Mesendoderm (in vitro differentiated cells): ENCODE measurements around the gene ERF.

Experiments used
- DNase-seq: peaks from one replicate; pipeline ENCODE4 v3.0.0; 2013
- H2AK5ac ChIP-seq: 2 replicates; pipeline ENCODE4 v1.6.1; 2013; ENCODE audit warnings: low read length, inconsistent platforms
- H2BK120ac ChIP-seq: 2 replicates; pipeline ENCODE4 v1.6.1; 2013; ENCODE audit warnings: low read depth, mild to moderate bottlenecking, low read length, moderate library complexity, mixed read lengths
- H2BK15ac ChIP-seq: replicated peaks from 2 replicates; pipeline ENCODE4 v1.6.1; 2013; ENCODE audit warnings: low read depth, mild to moderate bottlenecking, moderate library complexity
- H2BK5ac ChIP-seq: 2 replicates; pipeline ENCODE4 v1.6.1; 2013; ENCODE audit warnings: low read length, inconsistent platforms
- H3K18ac ChIP-seq: 2 replicates; pipeline ENCODE4 v1.6.1; 2013; ENCODE audit warnings: mild to moderate bottlenecking, low read length, mixed read lengths
- H3K23ac ChIP-seq: one replicate; pipeline ENCODE4 v1.6.1; 2013; ENCODE audit warnings: low read length
- H3K27ac ChIP-seq: 2 replicates; pipeline ENCODE4 v1.5.1; 2013; ENCODE audit warnings: low read depth, mild to moderate bottlenecking, inconsistent platforms, low read length, moderate library complexity
- H3K27me3 ChIP-seq: 2 replicates; pipeline ENCODE4 v1.6.1; 2013; ENCODE audit warnings: low read length, control low read depth, mild to moderate bottlenecking, inconsistent platforms; ENCODE audit not compliant: insufficient read depth, poor library complexity
- H3K36me3 ChIP-seq: 2 replicates; pipeline ENCODE4 v1.6.1; 2013; ENCODE audit warnings: low read length, inconsistent platforms; ENCODE audit not compliant: control insufficient read depth, insufficient read depth
- H3K4ac ChIP-seq: one replicate; pipeline ENCODE4 v1.6.1; 2013; ENCODE audit warnings: low read depth, mild to moderate bottlenecking, low read length, moderate library complexity
- H3K4me1 ChIP-seq: 2 replicates; pipeline ENCODE4 v1.6.1; 2013; ENCODE audit warnings: low read depth, low read length, inconsistent platforms; ENCODE audit not compliant: control insufficient read depth
- H3K4me2 ChIP-seq: 2 replicates; pipeline ENCODE4 v1.6.1; 2013; ENCODE audit warnings: low read length
- H3K4me3 ChIP-seq: 2 replicates; pipeline ENCODE4 v1.5.1; 2013; ENCODE audit warnings: mild to moderate bottlenecking, low read length
- H3K56ac ChIP-seq: one replicate; pipeline ENCODE4 v1.6.1; 2013; ENCODE audit warnings: low read length
- H3K79me1 ChIP-seq: 2 replicates; pipeline ENCODE4 v1.6.1; 2013; ENCODE audit warnings: low read length, inconsistent platforms
- H3K79me2 ChIP-seq: 2 replicates; pipeline ENCODE4 v1.6.1; 2013; ENCODE audit warnings: mild to moderate bottlenecking, low read length; ENCODE audit not compliant: control insufficient read depth, insufficient read depth
- H3K9ac ChIP-seq: 2 replicates; pipeline ENCODE4 v1.6.1; 2013; ENCODE audit warnings: low read length, inconsistent platforms
- H4K5ac ChIP-seq: one replicate; pipeline ENCODE4 v1.6.1; 2013; ENCODE audit warnings: low read length
- H4K8ac ChIP-seq: one replicate; pipeline ENCODE4 v1.6.1; 2013; ENCODE audit warnings: low read depth, mild to moderate bottlenecking, control low read depth, low read length, moderate library complexity
- WGBS: extraction: QIAGEN DNeasy Blood & Tissue Kit; methylation state at CpG from one replicate; pipeline ENCODE4 v1.1.7; 2013; ENCODE audit warnings: low lambda C conversion rate, missing lambda C conversion rate; ENCODE audit not compliant: insufficient coverage; ENCODE audit errors: extremely low coverage; 5-methylcytosine and 5-hydroxymethylcytosine counted together

The ERF gene

GRCh38 chr19:42239544-42240220 lies 15.2 kb downstream of the ERF start:
- Histone ChIP-seq H3K23ac (no peak overlapping the region), H3K4me2 (no peak overlapping the region), H3K18ac (no peak overlapping the region), H2BK5ac (no peak overlapping the region), H3K79me1 (peaks cover 20% of the 10 kb centered on the region), H3K9ac (no peak overlapping the region), H2AK5ac (no peak overlapping the region), H4K5ac (no peak overlapping the region), H2BK120ac (no peak overlapping the region), H3K56ac (no peak overlapping the region), H3K4me3 (no peak overlapping the region), H3K79me2 (peaks cover 12% of the 10 kb centered on the region), H3K36me3 (peaks cover 8% of the 10 kb centered on the region), H3K27ac (no peak overlapping the region), H3K27me3 (no peaks in the 10 kb centered on the region), H2BK15ac (no peak overlapping the region), H3K4me1 (no peaks in the 10 kb centered on the region), H3K4ac (no peak overlapping the region), H4K8ac (no peak overlapping the region)
- DNase-seq = no peak
- no CpG with 5 or more reads among the region's 10 CpGs for whole genome bisulfite sequencing

- Histone ChIP-seq H3K79me1 (peaks cover 9% of the 10 kb centered on the region), H4K8ac (no peak overlapping the region), H3K4me3 (no peak overlapping the region), H2BK5ac (no peak overlapping the region), H3K27ac (no peak overlapping the region), H3K4ac (no peak overlapping the region), H4K5ac (no peak overlapping the region), H3K23ac (no peak overlapping the region), H2BK15ac (no peak overlapping the region), H3K18ac (no peak overlapping the region), H3K4me1 (no peaks in the 10 kb centered on the region), H2AK5ac (no peak overlapping the region), H3K4me2 (no peak overlapping the region), H3K27me3 (no peaks in the 10 kb centered on the region), H3K79me2 (no peaks in the 10 kb centered on the region), H3K9ac (no peak overlapping the region), H2BK120ac (no peak overlapping the region), H3K56ac (no peak overlapping the region), H3K36me3 (peaks cover 15% of the 10 kb centered on the region)
- DNase-seq = no peak
- no CpG with 5 or more reads among the region's 5 CpGs for WGBS
These were observed 19.7 kb downstream of the ERF start for GRCh38 chr19:42235181-42235580.

GRCh38 chr19:42234364-42234763 lies 20.6 kb downstream of the ERF start:
- DNase-seq = no peak
- Histone ChIP-seq H3K56ac (no peak overlapping the region), H2BK120ac (no peak overlapping the region), H3K18ac (no peak overlapping the region), H3K4me1 (no peaks in the 10 kb centered on the region), H3K9ac (no peak overlapping the region), H3K27ac (no peak overlapping the region), H3K23ac (no peak overlapping the region), H3K36me3 (peaks cover 18% of the 10 kb centered on the region), H3K4ac (no peak overlapping the region), H4K5ac (no peak overlapping the region), H3K27me3 (no peaks in the 10 kb centered on the region), H3K4me3 (no peak overlapping the region), H2BK15ac (no peak overlapping the region), H2AK5ac (no peak overlapping the region), H2BK5ac (no peak overlapping the region), H3K79me1 (peaks cover 5% of the 10 kb centered on the region), H3K4me2 (no peak overlapping the region), H3K79me2 (no peaks in the 10 kb centered on the region), H4K8ac (no peak overlapping the region)
- WGBS = no CpG with 5 or more reads among the region's 11 CpGs

- Histone ChIP-seq H2BK15ac (no peak overlapping the region), H3K9ac (no peak overlapping the region), H4K5ac (no peak overlapping the region), H3K27me3 (no peaks in the 10 kb centered on the region), H2BK120ac (no peak overlapping the region), H3K18ac (no peak overlapping the region), H2BK5ac (no peak overlapping the region), H3K4me2 (no peak overlapping the region), H3K23ac (no peak overlapping the region), H3K4me3 (no peak overlapping the region), H3K79me1 (peaks cover 1% of the 10 kb centered on the region), H3K4me1 (no peaks in the 10 kb centered on the region), H3K36me3 (peaks cover 20% of the 10 kb centered on the region), H2AK5ac (no peak overlapping the region), H3K79me2 (no peaks in the 10 kb centered on the region), H3K56ac (no peak overlapping the region), H3K4ac (no peak overlapping the region), H4K8ac (no peak overlapping the region), H3K27ac (no peak overlapping the region)
- no peak for DNase-seq
- WGBS = no CpG with 5 or more reads among the region's 6 CpGs
These were observed 21.1 kb downstream of the ERF start for GRCh38 chr19:42233678-42234292.

GRCh38 chr19:42233106-42233505 lies 21.8 kb downstream of the ERF start:
- WGBS = no CpG with 5 or more reads among the region's 7 CpGs
- H3K36me3 ChIP-seq = peaks cover 20% of the 10 kb centered on the region
- no peaks in the 10 kb centered on the region for H3K79me2 ChIP-seq
- H3K56ac ChIP-seq = no peak overlapping the region
- no peak overlapping the region for H3K27ac ChIP-seq
- H4K5ac ChIP-seq = no peak overlapping the region
- no peak overlapping the region for H3K18ac ChIP-seq
- H2BK15ac ChIP-seq = no peak overlapping the region
- H2BK120ac ChIP-seq = no peak overlapping the region
- H3K4me1 ChIP-seq = no peaks in the 10 kb centered on the region
- H2AK5ac ChIP-seq = no peak overlapping the region
- DNase-seq = no peak
- no peaks in the 10 kb centered on the region for H3K27me3 ChIP-seq
- no peak overlapping the region for H3K9ac ChIP-seq
- H2BK5ac ChIP-seq = no peak overlapping the region
- no peak overlapping the region for H4K8ac ChIP-seq
- no peak overlapping the region for H3K4me3 ChIP-seq
- no peak overlapping the region for H3K23ac ChIP-seq
- H3K4me2 ChIP-seq = no peak overlapping the region
- no peak overlapping the region for H3K4ac ChIP-seq
- H3K79me1 ChIP-seq = peaks cover 1% of the 10 kb centered on the region

- Histone ChIP-seq H3K79me2 (no peaks in the 10 kb centered on the region), H3K36me3 (peaks cover 20% of the 10 kb centered on the region), H2BK120ac (no peak overlapping the region), H3K4me2 (no peak overlapping the region), H3K23ac (no peak overlapping the region), H3K18ac (no peak overlapping the region), H2AK5ac (no peak overlapping the region), H2BK5ac (no peak overlapping the region), H3K27me3 (no peaks in the 10 kb centered on the region), H3K4me3 (no peak overlapping the region), H3K4ac (no peak overlapping the region), H3K79me1 (peaks cover 1% of the 10 kb centered on the region), H2BK15ac (no peak overlapping the region), H4K8ac (no peak overlapping the region), H4K5ac (no peak overlapping the region), H3K4me1 (no peaks in the 10 kb centered on the region), H3K56ac (no peak overlapping the region), H3K27ac (no peak overlapping the region), H3K9ac (no peak overlapping the region)
- no peak for DNase-seq
- no CpG with 5 or more reads among the region's 10 CpGs for WGBS
These were observed 22.5 kb downstream of the ERF start for GRCh38 chr19:42232435-42232834.
